ENCODE measurements around the gene KAT2B.
"Not testable (repeated sequence)": the region's sequence is repeated elsewhere in the genome, so short reads cannot be mapped to it uniquely, and the experiment has no call there.

Gene KAT2B

GRCh38 chr3:20042331-20042730 lies 2.1 kb downstream of the KAT2B start:
- DNase-seq, result no peak

GRCh38 chr3:20043396-20043795 lies 3.1 kb downstream of the KAT2B start:
- peak; percentile 48 for DNase-seq

- no peak for DNase-seq
Measured at GRCh38 chr3:20043825-20044224, 3.6 kb downstream of the KAT2B start.

GRCh38 chr3:20045141-20045540 lies 4.9 kb downstream of the KAT2B start:
- not testable (repeated sequence) for DNase-seq

GRCh38 chr3:20046556-20046955 lies 6.3 kb downstream of the KAT2B start:
- no peak for DNase-seq

- no peak for DNase-seq
Measured at GRCh38 chr3:20047341-20047779, 7.1 kb downstream of the KAT2B start.

- no peak for DNase-seq
Measured at GRCh38 chr3:20047976-20048883, 8.0 kb downstream of the KAT2B start.

- no peak for DNase-seq
Measured at GRCh38 chr3:20051123-20051806, 11.0 kb downstream of the KAT2B start.

GRCh38 chr3:20052851-20053250 lies 12.6 kb downstream of the KAT2B start:
- no peak for DNase-seq

- peak; percentile 69 for DNase-seq
Measured at GRCh38 chr3:20054549-20054987, 14.3 kb downstream of the KAT2B start.

- DNase-seq, result no peak
Measured at GRCh38 chr3:20055020-20055775, 15.0 kb downstream of the KAT2B start.

- DNase-seq, result no peak
Measured at GRCh38 chr3:20055842-20056241, 15.6 kb downstream of the KAT2B start.

- DNase-seq, result no peak
Measured at GRCh38 chr3:20056725-20057611, 16.7 kb downstream of the KAT2B start.

GRCh38 chr3:20057612-20058180 lies 17.4 kb downstream of the KAT2B start:
- no peak for DNase-seq

- no peak for DNase-seq
Measured at GRCh38 chr3:20059929-20060328, 19.7 kb downstream of the KAT2B start.

- no peak for DNase-seq
Measured at GRCh38 chr3:20060974-20061685, 20.9 kb downstream of the KAT2B start.

GRCh38 chr3:20062996-20063395 lies 22.8 kb downstream of the KAT2B start:
- no peak for DNase-seq

- no peak for DNase-seq
Measured at GRCh38 chr3:20064387-20064786, 24.1 kb downstream of the KAT2B start.

- DNase-seq, result no peak
Measured at GRCh38 chr3:20064796-20065564, 24.7 kb downstream of the KAT2B start.

GRCh38 chr3:20066079-20066478 lies 25.8 kb downstream of the KAT2B start:
- DNase-seq, result no peak

Measured in activated gamma-delta T cell treated with Interleukin-2 at 50 U/mL for 16 hours (primary cell).